Measurements from ENCODE around the gene SOWAHA.

GRCh38 chr5:132812123-132812765 lies 858 bp upstream of the SOWAHA start:
- TF ChIP-seq TAF1 (IDR thresholded peaks at IDR 0.05; ENCODE audit: low read depth): no peak
- no peak for TF ChIP-seq RAD21 (IDR thresholded peaks at IDR 0.05; ENCODE audit: low read depth)
- no peak for TF ChIP-seq YY1 (IDR thresholded peaks at IDR 0.05; ENCODE audit: low read depth)
- no peak for TF ChIP-seq REST (IDR thresholded peaks at IDR 0.05; ENCODE audit: low read depth)
